Kidney epithelial cell (primary cell): ENCODE measurements around the gene LZTR1. TPM values are rescaled to one million over a fixed set of nuclear protein-coding genes. Genes with fewer than 3 reads are reported as not detected.

Experiments used
- DNase-seq: peaks from one replicate; pipeline ENCODE4 v3.0.0-alpha.2; 2010; ENCODE audit warnings: low read depth
- H3K27me3 ChIP-seq: 2 replicates; pipeline ENCODE4 v1.6.0; 2011; ENCODE audit warnings: low read length; ENCODE audit not compliant: control insufficient read depth, insufficient read depth
- H3K36me3 ChIP-seq: 2 replicates; pipeline ENCODE4 v1.5.1; 2011; ENCODE audit warnings: low read length; ENCODE audit not compliant: control insufficient read depth, insufficient read depth
- H3K4me3 ChIP-seq: 2 replicates; pipeline ENCODE4 v1.5.1; 2011; ENCODE audit warnings: low read depth, mild to moderate bottlenecking, control low read depth, low read length
- CTCF ChIP-seq: IDR thresholded peaks from 2 replicates; pipeline ENCODE4 v1.5.1; 2011; ENCODE audit warnings: mild to moderate bottlenecking, moderate library complexity, low read length, control low read depth, inconsistent platforms; ENCODE audit not compliant: insufficient read depth, poor library complexity, severe bottlenecking
- total RNA-seq: library from RNA; depleted of rRNA; stranded (reverse); fragments of >200 nt; gene quantifications from 2 replicates; pipeline ENCODE4 v1.2.3, GENCODE V29; 2015

The LZTR1 gene
- total RNA-seq, 1 donor from 2014 or later: 45.2 TPM

GRCh38 chr22:20993304-20994127 is 11.4 kb downstream of the LZTR1 start:
- TF ChIP-seq CTCF: no peak
- H3K4me3 ChIP-seq: no peak overlapping the region
- peaks cover 2% of the 10 kb centered on the region for H3K36me3 ChIP-seq
- no peak for DNase-seq
- no peaks in the 10 kb centered on the region for H3K27me3 ChIP-seq

- TF ChIP-seq CTCF: no peak
- H3K4me3 ChIP-seq: no peak overlapping the region
- H3K36me3 ChIP-seq: peaks cover 3% of the 10 kb centered on the region
- no peaks in the 10 kb centered on the region for H3K27me3 ChIP-seq
- DNase-seq: no peak
Measured at GRCh38 chr22:20994128-20994901, 12.2 kb downstream of the LZTR1 start.

GRCh38 chr22:20994902-20995241 is 12.8 kb downstream of the LZTR1 start:
- Histone ChIP-seq H3K36me3 (peaks cover 5% of the 10 kb centered on the region), H3K27me3 (no peaks in the 10 kb centered on the region), H3K4me3 (no peak overlapping the region)
- no peak for DNase-seq
- no peak for TF ChIP-seq CTCF

GRCh38 chr22:20995329-20996030 is 13.4 kb downstream of the LZTR1 start:
- DNase-seq: no peak
- TF ChIP-seq CTCF: no peak
- H3K27me3 ChIP-seq: no peaks in the 10 kb centered on the region
- peaks cover 5% of the 10 kb centered on the region for H3K36me3 ChIP-seq
- H3K4me3 ChIP-seq: no peak overlapping the region

- H3K27me3 ChIP-seq: no peaks in the 10 kb centered on the region
- H3K36me3 ChIP-seq: peaks cover 5% of the 10 kb centered on the region
- H3K4me3 ChIP-seq: no peak overlapping the region
- TF ChIP-seq CTCF: no peak
- DNase-seq: no peak
Measured at GRCh38 chr22:20996031-20996410, 13.9 kb downstream of the LZTR1 start.
